B cell (primary cell): ENCODE data around the gene DOK7.
"Not testable (repeated sequence)": the region's sequence is repeated elsewhere in the genome, so short reads cannot be mapped to it uniquely, and the experiment has no call there.

ENCODE experiments used
- CTCF ChIP-seq: fragments of 200-600 bp; IDR thresholded peaks from one replicate; pipeline ENCODE4 v1.8.0; 2022; ENCODE audit warnings: antibody characterized with exemption, mild to moderate bottlenecking
- EZH2 ChIP-seq: IDR thresholded peaks from 2 replicates; pipeline ENCODE4 v1.6.1; 2012; ENCODE audit warnings: borderline replicate concordance, low read depth, mild to moderate bottlenecking, moderate library complexity, low read length; ENCODE audit not compliant: insufficient read depth, poor library complexity, severe bottlenecking

GRCh38 chr4:3543415-3543814, 80.3 kb downstream of the DOK7 start:
- not testable (repeated sequence) for TF ChIP-seq CTCF, EZH2
